GM19238 (cell line): ENCODE results near the gene HNRNPA1.
A peak's percentile ranks its signal among the peaks of the same experiment; 100 is the strongest.
"Not testable (repeated sequence)": the region's sequence is repeated elsewhere in the genome, so short reads cannot be mapped to it uniquely, and the experiment has no call there.

ENCODE experiments used
- DNase-seq: peaks from one replicate; pipeline ENCODE4 v3.0.0; 2011; ENCODE audit warnings: low spot score; ENCODE audit not compliant: insufficient read length

HNRNPA1 gene

GRCh38 chr12:54280468-54281260 is at the start of gene HNRNPA1:
Gene HNRNPA1 (plus strand): TSS chr12:54280726. CDS start chr12:54280808, 82 bp downstream.
- peak; percentile 77 for DNase-seq

- not testable (repeated sequence) for DNase-seq
These were observed 49.3 kb upstream of the HNRNPA1 start for GRCh38 chr12:54231269-54231668.

GRCh38 chr12:54232790-54233189 is 47.7 kb upstream of the HNRNPA1 start:
- no peak for DNase-seq

- no peak for DNase-seq
These were observed 42.0 kb upstream of the HNRNPA1 start for GRCh38 chr12:54238531-54238930.

GRCh38 chr12:54239620-54240019 is 40.9 kb upstream of the HNRNPA1 start:
- no peak for DNase-seq

- no peak for DNase-seq
These were observed 40.4 kb upstream of the HNRNPA1 start for GRCh38 chr12:54240129-54240528.

- DNase-seq, result no peak
These were observed 39.4 kb upstream of the HNRNPA1 start for GRCh38 chr12:54240971-54241588.

GRCh38 chr12:54246011-54246641 is 34.4 kb upstream of the HNRNPA1 start:
- DNase-seq, result no peak

- DNase-seq, result no peak
These were observed 31.0 kb upstream of the HNRNPA1 start for GRCh38 chr12:54249489-54249888.

GRCh38 chr12:54251667-54252284 is 28.8 kb upstream of the HNRNPA1 start:
- DNase-seq, result no peak

GRCh38 chr12:54253240-54253639 is 27.3 kb upstream of the HNRNPA1 start:
- DNase-seq, result no peak

GRCh38 chr12:54257332-54257731 is 23.2 kb upstream of the HNRNPA1 start:
- no peak for DNase-seq

- DNase-seq, result no peak
These were observed 22.3 kb upstream of the HNRNPA1 start for GRCh38 chr12:54258201-54258681.

GRCh38 chr12:54259194-54260011 is 21.1 kb upstream of the HNRNPA1 start:
- DNase-seq, result peak; percentile 70

- no peak for DNase-seq
These were observed 18.6 kb upstream of the HNRNPA1 start for GRCh38 chr12:54261815-54262402.

GRCh38 chr12:54262403-54262925 is 18.1 kb upstream of the HNRNPA1 start:
- no peak for DNase-seq

GRCh38 chr12:54265364-54265812 is 15.1 kb upstream of the HNRNPA1 start:
- DNase-seq, result no peak

- no peak for DNase-seq
These were observed 13.7 kb upstream of the HNRNPA1 start for GRCh38 chr12:54266852-54267251.

- DNase-seq, result no peak
These were observed 10.2 kb upstream of the HNRNPA1 start for GRCh38 chr12:54270345-54270744.

GRCh38 chr12:54272214-54272613 is 8.3 kb upstream of the HNRNPA1 start:
- DNase-seq, result no peak
